AG09309 (cell line): ENCODE results near the gene NAT8L.

Source experiments
- DNase-seq: peaks from one replicate; pipeline ENCODE4 v3.0.0-alpha.2; 2010; ENCODE audit warnings: low read depth
- H3K4me3 ChIP-seq: 2 replicates; pipeline ENCODE4 v1.5.1; 2011; ENCODE audit warnings: mild to moderate bottlenecking, low read depth, low read length, moderate library complexity; ENCODE audit not compliant: control insufficient read depth
- TF ChIP-seq, protein P1 (sequence below): IDR thresholded peaks from 2 replicates; pipeline ENCODE4 v1.5.1; 2011; ENCODE audit warnings: mild to moderate bottlenecking, low read depth, low read length, inconsistent platforms; ENCODE audit not compliant: insufficient read depth, control insufficient read depth; ENCODE audit errors: missing control alignments

The NAT8L gene

DNA sequence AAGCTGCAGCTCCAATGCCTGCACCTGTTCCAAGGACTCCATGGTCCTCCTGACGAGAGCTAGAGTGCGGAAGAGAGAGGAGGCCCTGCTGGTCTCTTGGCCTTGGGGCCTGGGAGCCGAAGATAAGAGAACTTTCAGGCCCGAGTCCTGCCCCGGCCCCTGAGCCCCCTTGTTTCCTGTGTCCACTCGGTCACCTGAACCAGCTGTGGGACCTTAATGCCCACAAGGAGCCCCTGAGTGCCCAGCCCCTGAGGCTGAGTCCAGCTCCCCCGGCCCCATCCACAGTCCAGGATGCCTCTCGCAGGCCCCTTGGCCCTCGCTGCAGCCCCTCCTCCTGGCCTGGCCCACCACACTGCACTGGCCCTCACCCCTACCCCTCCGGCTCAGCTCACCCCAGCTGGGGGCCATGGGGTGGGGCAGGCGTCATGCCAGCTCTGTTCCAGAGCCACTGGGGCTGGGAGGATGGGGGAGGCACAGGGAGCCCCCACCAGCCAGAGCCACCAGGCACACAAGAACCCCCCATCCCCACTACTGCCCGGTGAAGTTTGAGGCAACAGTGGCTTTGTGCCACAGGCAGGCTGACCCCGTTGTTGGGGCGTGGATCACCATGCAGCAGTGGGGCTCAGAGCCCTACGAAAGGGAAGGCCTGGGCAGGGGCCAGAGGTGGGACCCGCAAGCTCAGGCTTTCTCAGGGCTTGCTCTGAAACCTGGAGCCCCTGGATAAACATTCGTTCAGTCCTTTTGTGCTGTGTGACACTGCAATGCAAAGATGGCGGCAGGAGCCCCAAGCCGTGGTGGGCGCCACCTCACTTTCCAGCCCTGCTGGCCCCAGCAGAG is 14.1 kb downstream of the NAT8L start:
- no peak for DNase-seq
- TF ChIP-seq, protein P1, sequence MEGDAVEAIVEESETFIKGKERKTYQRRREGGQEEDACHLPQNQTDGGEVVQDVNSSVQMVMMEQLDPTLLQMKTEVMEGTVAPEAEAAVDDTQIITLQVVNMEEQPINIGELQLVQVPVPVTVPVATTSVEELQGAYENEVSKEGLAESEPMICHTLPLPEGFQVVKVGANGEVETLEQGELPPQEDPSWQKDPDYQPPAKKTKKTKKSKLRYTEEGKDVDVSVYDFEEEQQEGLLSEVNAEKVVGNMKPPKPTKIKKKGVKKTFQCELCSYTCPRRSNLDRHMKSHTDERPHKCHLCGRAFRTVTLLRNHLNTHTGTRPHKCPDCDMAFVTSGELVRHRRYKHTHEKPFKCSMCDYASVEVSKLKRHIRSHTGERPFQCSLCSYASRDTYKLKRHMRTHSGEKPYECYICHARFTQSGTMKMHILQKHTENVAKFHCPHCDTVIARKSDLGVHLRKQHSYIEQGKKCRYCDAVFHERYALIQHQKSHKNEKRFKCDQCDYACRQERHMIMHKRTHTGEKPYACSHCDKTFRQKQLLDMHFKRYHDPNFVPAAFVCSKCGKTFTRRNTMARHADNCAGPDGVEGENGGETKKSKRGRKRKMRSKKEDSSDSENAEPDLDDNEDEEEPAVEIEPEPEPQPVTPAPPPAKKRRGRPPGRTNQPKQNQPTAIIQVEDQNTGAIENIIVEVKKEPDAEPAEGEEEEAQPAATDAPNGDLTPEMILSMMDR: no peak
- no peak overlapping the region for H3K4me3 ChIP-seq

DNA sequence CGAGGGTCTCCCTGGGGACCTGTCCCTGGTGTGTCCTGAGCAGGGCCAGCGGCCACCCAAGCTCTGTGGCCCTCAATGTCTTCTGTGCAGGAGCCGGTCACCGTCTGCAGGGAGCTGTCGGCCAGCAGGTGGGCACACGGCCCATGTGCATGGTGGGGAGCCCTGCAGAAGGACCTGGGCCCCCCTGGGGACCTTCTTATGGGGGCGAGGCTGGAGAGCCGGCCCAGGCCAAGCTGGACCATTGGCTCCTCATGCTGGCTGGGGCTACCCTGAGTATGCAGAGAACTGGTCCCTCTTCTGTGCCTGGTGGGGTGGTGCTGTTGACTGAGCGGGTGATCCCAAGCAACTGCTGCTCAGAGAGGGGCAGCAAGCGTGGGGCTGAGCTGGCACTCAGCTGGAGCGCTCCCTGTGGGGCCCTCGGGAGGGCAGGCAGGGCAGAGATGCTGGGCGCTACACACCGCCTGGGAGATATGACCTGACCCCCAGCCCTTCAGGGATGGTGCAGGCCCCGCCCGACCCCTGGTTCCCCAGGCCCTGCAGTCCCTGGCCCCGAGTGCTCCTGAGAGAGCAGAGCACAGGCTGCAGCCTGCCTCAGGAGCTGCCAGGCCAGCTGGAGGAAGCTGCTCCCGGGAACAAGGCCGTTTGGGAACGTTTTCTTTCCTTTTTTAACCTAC is 14.8 kb downstream of the NAT8L start:
- TF ChIP-seq, protein P1: no peak
- H3K4me3 ChIP-seq: no peak overlapping the region
- no peak for DNase-seq

DNA sequence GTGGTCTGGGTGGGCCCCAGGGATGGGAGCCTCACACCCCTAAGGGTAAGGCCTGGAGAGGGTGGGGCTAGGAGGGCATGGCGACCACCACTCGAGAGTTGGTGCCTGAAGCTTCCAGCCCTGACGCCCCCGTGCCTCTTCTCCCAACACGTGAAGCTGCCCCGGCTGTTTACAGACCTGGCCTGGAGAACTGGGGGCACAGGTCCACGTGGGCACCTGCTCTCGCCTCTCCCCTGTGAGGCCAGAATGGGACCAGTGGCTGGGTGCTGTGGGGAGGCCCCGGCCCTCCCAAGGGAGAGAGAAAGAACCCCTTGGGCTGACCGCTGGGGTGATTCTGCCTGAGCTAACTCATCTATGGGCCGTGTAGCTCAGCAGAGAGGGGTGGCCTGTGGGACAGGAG is 15.5 kb downstream of the NAT8L start:
- H3K4me3 ChIP-seq: no peak overlapping the region
- no peak for DNase-seq
- TF ChIP-seq, protein P1: no peak

DNA sequence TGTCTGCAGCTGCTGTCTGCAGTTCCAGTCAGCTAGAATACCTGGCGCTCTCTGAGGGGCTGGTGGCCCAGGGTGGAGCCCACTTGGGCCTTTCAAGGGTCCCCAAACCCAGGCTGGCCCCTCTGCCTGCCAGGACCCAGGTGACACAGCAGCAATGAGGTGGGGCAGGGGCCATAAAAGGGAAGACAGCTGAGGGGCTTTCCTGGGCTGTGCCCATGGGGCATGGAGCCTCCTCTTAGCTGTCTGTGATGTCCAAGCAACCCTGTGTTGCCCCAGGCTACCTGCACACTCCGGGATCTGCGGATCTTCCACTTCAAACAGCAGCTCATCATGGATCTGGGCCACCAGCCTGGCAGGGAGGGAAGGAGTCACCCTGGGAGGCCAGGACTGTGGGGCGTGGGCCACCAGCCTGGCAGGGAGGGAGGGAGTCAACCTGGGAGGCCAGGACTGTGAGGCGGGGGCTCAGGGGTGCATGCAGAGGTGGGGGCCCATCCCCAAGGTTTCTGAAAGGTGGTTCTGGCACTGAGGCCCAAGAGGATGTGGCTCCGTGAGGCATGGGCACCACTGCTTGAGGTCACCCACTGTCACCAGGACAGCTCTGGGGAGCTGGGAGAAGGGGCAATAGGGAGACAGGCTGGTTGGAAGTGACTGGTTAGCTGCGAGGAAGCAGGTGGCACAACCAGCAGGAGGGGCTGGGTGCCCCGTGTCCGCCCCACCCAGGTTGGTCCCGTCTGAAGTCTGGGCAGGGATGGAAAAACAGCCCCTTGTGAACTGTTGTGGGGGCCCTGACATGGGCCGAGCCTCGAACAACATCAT is 16.3 kb downstream of the NAT8L start:
- no peak for DNase-seq
- no peak overlapping the region for H3K4me3 ChIP-seq
- TF ChIP-seq, protein P1: no peak

DNA sequence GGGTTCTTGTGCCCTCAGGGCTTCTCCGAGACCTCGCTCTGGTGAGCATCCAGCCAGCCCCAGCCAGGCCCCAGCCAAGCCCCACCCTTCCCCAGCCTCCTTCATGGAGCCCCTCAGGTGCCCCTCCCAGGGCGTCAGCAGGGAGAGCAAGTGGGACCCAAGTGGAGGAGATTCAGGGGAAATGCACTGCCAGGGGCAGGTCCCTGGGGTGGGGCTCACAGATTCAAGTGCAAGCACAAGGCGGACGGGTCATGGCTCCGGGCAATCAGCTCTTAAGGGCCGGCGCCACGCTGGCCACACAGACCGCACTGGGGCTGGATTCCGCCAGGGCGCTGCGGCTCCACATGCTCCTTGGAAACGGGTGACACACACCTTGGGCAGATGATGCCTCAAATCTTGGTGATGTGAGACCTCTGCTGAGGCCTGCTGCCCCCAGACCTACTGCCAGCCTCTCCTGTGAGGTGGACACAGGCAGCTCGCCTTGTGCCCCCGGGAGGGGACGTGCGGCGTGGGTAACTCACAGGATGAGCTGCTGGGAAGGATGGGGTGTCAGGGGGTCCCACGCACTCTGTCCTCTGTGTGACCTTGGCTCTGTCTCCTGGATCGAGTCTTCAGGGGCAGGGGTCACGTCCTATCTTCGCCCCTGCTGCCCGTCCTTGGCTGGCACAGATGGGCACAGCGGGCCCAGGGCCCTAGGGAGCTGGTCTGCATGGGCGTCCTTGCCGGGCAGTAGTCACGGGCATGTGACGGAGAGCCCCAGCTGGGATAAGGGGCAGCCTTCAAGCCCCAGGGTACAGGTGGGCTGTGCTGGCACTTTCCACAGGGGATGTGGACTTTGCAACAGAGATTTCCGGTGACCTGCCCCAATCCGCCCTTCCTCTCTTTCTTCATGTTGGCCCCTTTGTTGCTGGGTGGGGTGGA is 17.1 kb downstream of the NAT8L start:
- H3K4me3 ChIP-seq: no peak overlapping the region
- TF ChIP-seq, protein P1: no peak
- no peak for DNase-seq
